ENCODE results near the gene LIPI. TPM values are rescaled to one million over a fixed set of nuclear protein-coding genes. Genes with fewer than 3 reads are reported as not detected.

Gene LIPI
- total and polyA plus RNA-seq, 2 experiments from 2014 or later = not detected

- Histone ChIP-seq H3K9ac (no peak overlapping the region), H3K4me2 (ENCODE audit: unreplicated experiment) (no peak overlapping the region), H2AFZ (no peak overlapping the region), H3K36me3 (ENCODE audit: low read depth) (no peaks in the 10 kb centered on the region), H3K27me3 (replicated peaks; ENCODE audit: insufficient read depth) (no peaks in the 10 kb centered on the region), H4K20me1 (ENCODE audit: insufficient read depth) (no peaks in the 10 kb centered on the region), H3K9me2 (ENCODE audit: insufficient read depth) (no peaks in the 10 kb centered on the region), H3K79me2 (ENCODE audit: insufficient read depth) (no peaks in the 10 kb centered on the region), H3K4me3 (no peak overlapping the region), H3K9me3 (ENCODE audit: low read depth) (no peaks in the 10 kb centered on the region), H3K27ac (no peak overlapping the region), H3F3A (ENCODE audit: insufficient read depth) (no peaks in the 10 kb centered on the region), H3K4me1 (ENCODE audit: insufficient read depth) (no peaks in the 10 kb centered on the region)
- in situ Hi-C loops (cut with MboI) = no loop called here
- TF ChIP-seq EZH2 (IDR thresholded peaks at IDR 0.05; ENCODE audit: insufficient read depth, poor library complexity, severe bottlenecking) = no peak
- DNase-seq = no peak
Observed at GRCh38 chr21:14143999-14144398, 66.8 kb downstream of the LIPI start.

- 25 to 33% methylated on average over 7 of the region's 7 CpGs for WGBS, 2 experiments (ENCODE audit: low coverage in 1 of 2, low lambda C conversion rate in 2 of 2, missing lambda C conversion rate in 2 of 2)
- no peak overlapping the region for H3K9ac ChIP-seq
Observed at GRCh38 chr21:14124266-14124665, 86.5 kb downstream of the LIPI start.

GRCh38 chr21:14121719-14122118 lies 89.0 kb downstream of the LIPI start:
- H3K79me2 ChIP-seq (ENCODE audit: insufficient read depth) = no peaks in the 10 kb centered on the region
- no peak overlapping the region for H3K4me2 ChIP-seq (ENCODE audit: unreplicated experiment)
- no peaks in the 10 kb centered on the region for H3K27me3 ChIP-seq (replicated peaks; ENCODE audit: insufficient read depth)
- no peaks in the 10 kb centered on the region for H4K20me1 ChIP-seq (ENCODE audit: insufficient read depth)
- H3F3A ChIP-seq (ENCODE audit: insufficient read depth) = no peaks in the 10 kb centered on the region
- no peaks in the 10 kb centered on the region for H3K9me3 ChIP-seq (ENCODE audit: low read depth)
- no peak overlapping the region for H3K9ac ChIP-seq
- no peaks in the 10 kb centered on the region for H3K9me2 ChIP-seq (ENCODE audit: insufficient read depth)
- no peak overlapping the region for H3K4me3 ChIP-seq
- H3K36me3 ChIP-seq (ENCODE audit: low read depth) = no peaks in the 10 kb centered on the region
- H3K27ac ChIP-seq = no peak overlapping the region
- no peak for DNase-seq
- H2AFZ ChIP-seq = no peak overlapping the region
- WGBS, 2 experiments (ENCODE audit: low coverage in 1 of 2, low lambda C conversion rate in 2 of 2, missing lambda C conversion rate in 2 of 2) = 49 to 50% methylated on average over 5 of the region's 5 CpGs
- no peaks in the 10 kb centered on the region for H3K4me1 ChIP-seq (ENCODE audit: insufficient read depth)
- TF ChIP-seq EZH2 (IDR thresholded peaks at IDR 0.05; ENCODE audit: insufficient read depth, poor library complexity, severe bottlenecking) = no peak
- in situ Hi-C loops (cut with MboI) = no loop called here

More at GRCh38 chr21:14124266-14124665, 86.5 kb downstream of the LIPI start:
- no peak for DNase-seq
- Histone ChIP-seq H3K27ac (no peak overlapping the region), H4K20me1 (ENCODE audit: insufficient read depth) (no peaks in the 10 kb centered on the region), H3K36me3 (ENCODE audit: low read depth) (no peaks in the 10 kb centered on the region), H3K27me3 (replicated peaks; ENCODE audit: insufficient read depth) (no peaks in the 10 kb centered on the region), H3K9me3 (ENCODE audit: low read depth) (no peaks in the 10 kb centered on the region), H3K79me2 (ENCODE audit: insufficient read depth) (no peaks in the 10 kb centered on the region), H3K4me3 (no peak overlapping the region), H3K9me2 (ENCODE audit: insufficient read depth) (no peaks in the 10 kb centered on the region), H3F3A (ENCODE audit: insufficient read depth) (no peaks in the 10 kb centered on the region), H3K4me1 (ENCODE audit: insufficient read depth) (no peaks in the 10 kb centered on the region), H3K4me2 (ENCODE audit: unreplicated experiment) (no peak overlapping the region), H2AFZ (no peak overlapping the region)
- TF ChIP-seq EZH2phosphoT487 (IDR thresholded peaks at IDR 0.05; ENCODE audit: insufficient read depth, low read depth) = no peak
- in situ Hi-C loops (cut with MboI) = no loop called here

GRCh38 chr21:14120091-14120734 lies 90.5 kb downstream of the LIPI start:
- H2AFZ ChIP-seq = no peak overlapping the region
- H3K9me3 ChIP-seq (ENCODE audit: low read depth) = no peaks in the 10 kb centered on the region
- no peaks in the 10 kb centered on the region for H3K4me1 ChIP-seq (ENCODE audit: insufficient read depth)
- H3K27me3 ChIP-seq (replicated peaks; ENCODE audit: insufficient read depth) = no peaks in the 10 kb centered on the region
- 16 to 21% methylated on average over 4 of the region's 4 CpGs for whole genome bisulfite sequencing, 2 experiments (ENCODE audit: low coverage in 1 of 2, low lambda C conversion rate in 2 of 2, missing lambda C conversion rate in 2 of 2)
- no peaks in the 10 kb centered on the region for H3K36me3 ChIP-seq (ENCODE audit: low read depth)
- no peaks in the 10 kb centered on the region for H3F3A ChIP-seq (ENCODE audit: insufficient read depth)
- peak; percentile 60 for DNase-seq
- H3K4me3 ChIP-seq = no peak overlapping the region
- H4K20me1 ChIP-seq (ENCODE audit: insufficient read depth) = no peaks in the 10 kb centered on the region
- no peak overlapping the region for H3K27ac ChIP-seq
- no peak overlapping the region for H3K4me2 ChIP-seq (ENCODE audit: unreplicated experiment)
- H3K9ac ChIP-seq = no peak overlapping the region
- TF ChIP-seq EZH2 (IDR thresholded peaks at IDR 0.05; ENCODE audit: insufficient read depth, poor library complexity, severe bottlenecking) (no peak), EZH2phosphoT487 (IDR thresholded peaks at IDR 0.05; ENCODE audit: insufficient read depth, low read depth) (no peak)
- H3K79me2 ChIP-seq (ENCODE audit: insufficient read depth) = no peaks in the 10 kb centered on the region
- H3K9me2 ChIP-seq (ENCODE audit: insufficient read depth) = no peaks in the 10 kb centered on the region
- in situ Hi-C loops (cut with MboI) = no loop called here

GRCh38 chr21:14119038-14119437 lies 91.7 kb downstream of the LIPI start:
- Histone ChIP-seq H3K9me3 (ENCODE audit: low read depth) (no peaks in the 10 kb centered on the region), H3K4me2 (ENCODE audit: unreplicated experiment) (no peak overlapping the region), H4K20me1 (ENCODE audit: insufficient read depth) (no peaks in the 10 kb centered on the region), H3K79me2 (ENCODE audit: insufficient read depth) (no peaks in the 10 kb centered on the region), H3K4me3 (no peak overlapping the region), H3K36me3 (ENCODE audit: low read depth) (no peaks in the 10 kb centered on the region), H3K9me2 (ENCODE audit: insufficient read depth) (no peaks in the 10 kb centered on the region), H3K4me1 (ENCODE audit: insufficient read depth) (no peaks in the 10 kb centered on the region), H3K27ac (no peak overlapping the region), H3F3A (ENCODE audit: insufficient read depth) (no peaks in the 10 kb centered on the region), H3K9ac (no peak overlapping the region), H3K27me3 (replicated peaks; ENCODE audit: insufficient read depth) (no peaks in the 10 kb centered on the region), H2AFZ (no peak overlapping the region)
- in situ Hi-C loops (cut with MboI) = no loop called here
- TF ChIP-seq EZH2phosphoT487 (IDR thresholded peaks at IDR 0.05; ENCODE audit: insufficient read depth, low read depth) (no peak), EZH2 (IDR thresholded peaks at IDR 0.05; ENCODE audit: insufficient read depth, poor library complexity, severe bottlenecking) (no peak)
- peak; percentile 41 for DNase-seq
- 29 to 41% methylated on average over 3 of the region's 3 CpGs for WGBS, 2 experiments (ENCODE audit: low coverage in 1 of 2, low lambda C conversion rate in 2 of 2, missing lambda C conversion rate in 2 of 2)

Measured in GM23248 (cell line).